ENCODE measurements around the gene MRPS30.
A peak's percentile ranks its signal among the peaks of the same experiment; 100 is the strongest.
"Not testable (repeated sequence)": the region's sequence is repeated elsewhere in the genome, so short reads cannot be mapped to it uniquely, and the experiment has no call there.

The MRPS30 gene

DNA sequence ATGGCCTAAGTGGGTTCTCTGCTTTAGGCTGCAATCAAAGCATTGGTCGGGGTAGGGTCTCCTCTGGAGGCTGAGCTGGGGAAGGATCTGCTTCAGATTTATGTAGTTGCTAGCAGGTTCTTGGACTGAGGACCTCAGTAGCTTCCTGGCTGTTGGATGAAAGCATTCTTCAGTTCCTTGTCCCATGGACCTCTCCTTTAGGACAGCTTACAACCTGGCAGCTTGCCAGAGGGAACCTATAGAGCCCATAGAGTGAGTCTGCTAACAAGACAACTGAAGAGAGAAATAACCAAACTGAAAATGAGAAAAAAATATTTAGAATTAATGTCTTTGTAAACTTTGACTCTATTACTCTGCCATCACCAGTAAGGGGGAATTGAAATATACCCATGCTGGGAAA lies 12.4 kb downstream of the MRPS30 start:
- no peak for DNase-seq (ENCODE audit: low read depth)

DNA sequence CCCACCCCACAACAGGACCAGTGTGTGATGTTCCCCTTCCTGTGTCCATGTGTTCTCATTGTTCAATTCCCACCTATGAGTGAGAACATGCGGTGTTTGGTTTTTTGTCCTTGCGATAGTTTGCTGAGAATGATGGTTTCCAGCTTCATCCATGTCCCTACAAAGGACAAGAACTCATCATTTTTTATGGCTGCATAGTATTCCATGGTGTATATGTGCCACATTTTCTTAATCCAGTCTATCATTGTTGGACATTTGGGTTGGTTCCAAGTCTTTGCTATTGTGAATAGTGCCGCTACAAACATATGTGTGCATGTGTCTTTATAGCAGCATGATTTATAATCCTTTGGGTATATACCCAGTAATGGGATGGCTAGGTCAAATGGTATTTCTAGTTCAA lies 15.9 kb downstream of the MRPS30 start:
- not testable (repeated sequence) for DNase-seq (ENCODE audit: low read depth)

DNA sequence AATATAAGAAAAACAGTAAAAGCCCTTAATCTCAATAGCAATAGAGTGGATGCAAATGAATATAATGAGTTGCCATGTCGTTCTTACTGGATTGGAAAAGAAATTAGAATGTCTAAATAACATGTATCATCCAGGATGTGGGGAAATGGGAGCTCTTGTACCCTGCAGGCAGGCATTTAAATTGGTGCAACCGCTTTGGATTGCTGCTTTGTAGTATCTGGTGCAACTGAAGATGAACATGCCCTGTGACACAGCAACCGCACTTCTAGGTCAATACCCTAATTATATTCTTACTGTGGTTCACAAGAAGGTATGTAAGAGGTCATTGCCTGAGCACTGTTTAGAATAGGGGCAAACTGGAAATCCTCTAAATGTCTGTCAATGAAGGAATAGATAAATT lies 18.9 kb downstream of the MRPS30 start:
- no peak for DNase-seq (ENCODE audit: low read depth)

DNA sequence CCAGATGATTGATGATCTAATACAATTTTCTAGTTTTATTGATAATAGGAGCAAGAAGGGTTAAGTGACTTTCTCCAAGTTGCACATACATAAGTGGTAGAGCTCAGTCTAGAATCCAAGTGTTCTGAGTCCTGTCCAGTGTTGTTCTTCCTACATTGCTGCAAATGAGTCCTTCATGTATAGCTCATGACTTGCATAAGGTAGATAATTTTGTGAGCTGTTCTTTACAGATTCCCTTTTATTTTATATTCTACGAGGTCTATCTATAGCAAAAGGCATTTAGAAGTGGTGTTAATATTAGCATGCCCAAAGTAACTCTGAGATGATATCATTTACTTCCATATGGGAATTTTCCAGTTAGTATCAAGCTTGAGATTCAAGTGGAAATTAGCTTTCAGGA lies 20.0 kb downstream of the MRPS30 start:
- DNase-seq (ENCODE audit: low read depth), result no peak

DNA sequence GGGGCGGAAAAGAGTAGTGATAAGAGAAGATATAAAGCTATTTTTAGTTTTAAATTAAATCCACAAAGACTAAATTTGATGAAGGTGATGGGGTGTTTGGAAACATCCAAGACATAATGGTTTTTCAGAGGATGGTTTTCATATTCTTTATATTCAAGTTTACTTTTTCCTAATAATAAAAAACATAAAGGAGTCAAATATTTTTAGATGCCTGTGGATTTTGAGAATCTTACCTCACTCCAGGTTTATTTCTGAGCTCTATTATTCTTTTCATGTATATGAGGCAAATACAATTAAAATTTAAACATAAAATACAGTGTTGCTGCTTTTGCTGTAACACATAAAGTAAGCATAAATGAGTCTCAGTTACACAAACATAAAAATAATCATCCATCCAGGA lies 22.2 kb downstream of the MRPS30 start:
- no peak for DNase-seq (ENCODE audit: low read depth)

DNA sequence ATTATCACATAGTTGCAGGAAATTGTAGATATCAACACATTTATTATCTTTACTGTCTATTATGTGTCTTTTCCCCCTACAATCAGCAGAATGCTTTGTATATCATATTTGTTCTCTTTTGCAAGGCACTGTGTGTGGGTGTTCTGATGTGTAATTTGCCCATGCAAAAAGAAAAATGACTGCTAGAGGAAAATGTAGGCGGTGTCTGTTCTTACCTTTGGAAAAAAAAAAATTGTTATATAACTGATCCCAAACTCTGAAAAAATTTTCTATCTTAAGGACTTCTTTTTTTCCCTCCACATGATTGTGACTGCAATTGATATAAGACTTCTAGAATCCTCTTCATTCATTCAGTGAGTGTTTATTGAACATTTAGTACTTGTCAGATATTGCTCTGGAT lies 24.5 kb downstream of the MRPS30 start:
- no peak for DNase-seq (ENCODE audit: low read depth)

DNA sequence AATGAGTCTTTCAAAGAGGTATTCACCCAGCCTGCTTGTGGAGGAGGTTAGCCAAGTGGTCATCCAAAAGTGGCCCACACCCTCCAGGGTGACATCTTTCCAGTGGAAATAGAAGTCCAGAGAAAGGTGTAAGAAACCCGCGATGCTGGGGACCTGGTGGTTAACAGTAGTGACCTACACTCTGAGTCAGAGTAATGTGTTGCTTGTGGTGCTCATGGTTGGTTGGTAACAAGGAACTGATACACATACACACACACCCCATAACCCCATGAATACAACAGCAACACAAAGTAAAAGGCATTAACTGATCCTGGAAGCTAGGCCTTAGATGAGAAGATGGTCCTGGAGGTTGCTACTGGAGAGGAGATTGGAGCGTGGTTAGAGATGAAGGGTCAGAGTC lies 26.9 kb downstream of the MRPS30 start:
- no peak for DNase-seq (ENCODE audit: low read depth)

DNA sequence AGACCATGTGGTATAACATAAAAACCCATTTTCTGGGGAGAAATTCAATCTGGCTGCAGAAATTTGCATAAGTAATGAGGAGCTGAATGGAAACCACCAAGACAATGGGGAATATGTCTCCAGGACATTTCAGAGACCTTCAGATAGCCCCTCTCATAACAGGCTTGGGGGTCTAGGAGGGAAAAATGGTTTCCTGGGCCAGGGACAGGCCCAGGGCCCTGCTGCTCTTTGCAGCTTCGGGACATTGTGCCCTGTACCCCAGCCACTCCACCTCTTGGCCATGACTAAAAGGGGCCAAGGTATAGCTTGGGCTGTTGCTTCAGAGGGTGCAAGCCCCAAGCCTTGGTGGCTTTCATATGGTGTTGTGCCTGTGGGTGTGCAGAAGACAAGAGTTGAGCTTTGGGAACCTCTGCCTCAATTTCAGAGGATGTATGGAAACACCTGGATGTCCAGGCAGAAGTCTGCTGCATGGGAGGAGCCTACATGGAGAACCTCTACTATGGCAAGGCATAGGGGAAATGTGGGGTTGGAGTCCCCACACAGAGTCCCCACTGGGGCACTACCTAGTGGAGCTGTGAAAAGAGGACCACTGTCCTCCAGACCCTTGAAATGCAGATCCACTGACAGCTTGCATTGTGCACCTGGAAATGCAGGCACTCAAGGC lies 30.4 kb downstream of the MRPS30 start:
- no peak for DNase-seq (ENCODE audit: low read depth)

DNA sequence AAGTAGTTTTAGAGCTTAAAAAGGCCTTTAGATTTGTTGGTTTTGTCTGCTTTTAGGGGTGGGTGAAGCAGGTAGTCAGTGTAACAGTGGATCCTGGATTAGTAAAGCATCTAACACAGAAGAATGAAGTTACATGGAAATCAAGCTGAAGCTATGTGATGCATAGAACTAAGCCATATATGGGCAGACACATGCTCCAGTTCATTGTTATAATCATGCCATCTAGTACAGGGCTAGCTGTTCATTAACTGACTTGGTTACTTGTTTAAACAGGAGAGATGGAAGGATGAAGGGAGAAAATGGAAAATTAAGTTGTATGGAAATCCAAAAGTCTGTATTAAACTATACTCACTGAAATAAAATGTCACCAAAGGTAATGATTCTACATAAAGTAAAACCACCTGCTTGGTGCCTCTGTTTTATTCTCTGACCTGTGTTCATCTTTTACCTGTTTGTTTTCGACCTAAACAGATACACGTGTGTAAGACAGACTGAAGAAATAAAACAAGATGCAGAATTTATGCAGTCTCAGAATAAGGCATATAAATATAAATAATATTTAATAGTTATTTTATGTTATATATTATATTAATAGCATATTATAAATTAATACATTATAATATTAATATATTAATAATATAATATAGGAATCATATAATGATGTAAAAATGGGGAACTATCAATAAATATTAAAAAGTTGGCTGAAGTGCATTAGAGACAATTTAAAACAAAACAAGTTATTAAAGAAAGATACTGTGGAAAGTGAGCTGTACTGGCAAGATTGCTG lies 33.9 kb downstream of the MRPS30 start:
- no peak for DNase-seq (ENCODE audit: low read depth)

DNA sequence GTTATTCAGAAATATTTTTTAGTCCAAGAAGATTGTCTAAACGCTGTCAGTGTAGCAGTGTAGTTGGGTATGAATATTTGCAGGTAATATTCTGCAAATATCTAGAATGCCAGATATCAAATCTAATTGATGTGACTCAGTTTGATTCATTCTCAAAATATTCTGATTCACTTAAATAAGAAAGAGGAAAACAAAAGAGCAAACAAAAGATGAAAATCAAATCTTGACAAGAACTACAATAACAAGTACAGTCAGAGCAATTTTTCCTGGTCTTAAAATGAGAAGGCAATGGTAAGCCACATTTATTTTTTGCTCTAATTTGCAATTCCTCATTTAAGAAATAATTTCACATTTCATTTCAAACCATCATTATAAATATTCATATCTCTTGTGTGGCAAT lies 36.0 kb downstream of the MRPS30 start:
- DNase-seq (ENCODE audit: low read depth), result no peak

DNA sequence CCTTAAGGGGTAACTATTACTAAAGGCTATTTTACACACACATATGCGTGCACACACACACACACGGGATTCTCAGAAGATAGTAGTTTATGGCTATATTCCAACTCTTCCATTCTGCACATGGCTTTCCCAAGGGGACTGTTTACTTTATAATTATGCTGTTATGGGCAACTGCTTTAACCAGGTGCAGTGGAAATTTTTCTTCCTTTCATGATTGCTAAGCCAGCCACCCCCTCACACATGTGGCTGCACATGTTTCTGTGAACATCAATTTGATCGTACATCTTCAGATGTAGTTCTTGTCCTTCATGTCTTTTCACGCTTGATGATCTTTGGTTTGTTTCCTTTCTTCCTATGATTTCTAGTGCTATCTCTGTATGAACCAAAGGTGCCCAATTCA lies 37.0 kb downstream of the MRPS30 start:
- no peak for DNase-seq (ENCODE audit: low read depth)

DNA sequence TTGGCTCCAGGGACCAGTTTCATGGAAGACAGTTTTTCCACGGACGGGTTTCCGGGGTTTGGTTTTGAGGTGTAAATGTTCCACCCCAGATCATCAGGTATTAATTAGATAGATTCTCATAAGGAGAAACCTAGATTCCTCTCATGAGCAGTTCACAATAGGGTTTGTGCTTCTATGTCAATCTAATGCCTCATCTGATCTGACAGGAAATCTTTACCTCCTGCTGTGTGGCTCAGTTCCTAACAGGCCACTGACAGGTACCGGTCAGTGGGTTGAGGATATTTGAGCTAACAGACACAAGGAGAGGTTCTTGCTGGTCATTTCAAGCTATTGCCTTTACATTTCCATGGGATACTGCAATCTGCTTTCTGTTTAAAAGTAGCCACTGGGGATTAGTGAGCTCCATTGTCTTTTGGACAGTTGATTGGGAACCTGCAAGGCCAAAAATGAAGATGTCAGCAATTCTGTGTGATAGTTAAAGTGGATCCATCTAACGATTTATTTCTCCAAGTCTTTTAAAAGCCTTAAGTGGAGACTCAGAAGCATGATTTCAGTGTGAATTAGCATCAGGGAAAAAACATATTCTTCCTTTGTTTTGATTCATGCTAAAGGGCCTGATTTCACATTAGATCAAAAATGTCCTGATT lies 38.6 kb downstream of the MRPS30 start:
- no peak for DNase-seq (ENCODE audit: low read depth)

DNA sequence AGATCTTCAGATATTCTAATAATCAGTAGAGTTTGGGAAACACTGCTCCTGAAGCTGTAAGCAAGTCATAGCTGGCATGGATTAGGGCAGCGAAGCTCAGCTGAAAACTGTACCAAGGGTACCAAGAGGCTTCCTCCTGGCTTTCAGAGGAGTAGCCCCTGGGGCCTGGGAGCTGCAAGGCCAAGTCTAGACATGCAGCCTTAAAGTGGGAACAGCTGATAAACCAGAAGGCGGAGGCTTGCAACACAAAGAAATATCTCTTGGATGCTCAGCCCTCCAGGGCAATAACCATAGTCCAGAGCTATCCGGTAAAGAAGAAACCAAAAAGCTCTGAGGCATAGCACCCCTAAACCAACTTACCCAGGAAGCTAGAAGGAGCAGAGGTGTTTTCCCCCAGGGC lies 51.5 kb downstream of the MRPS30 start:
- no peak for DNase-seq (ENCODE audit: low read depth)

DNA sequence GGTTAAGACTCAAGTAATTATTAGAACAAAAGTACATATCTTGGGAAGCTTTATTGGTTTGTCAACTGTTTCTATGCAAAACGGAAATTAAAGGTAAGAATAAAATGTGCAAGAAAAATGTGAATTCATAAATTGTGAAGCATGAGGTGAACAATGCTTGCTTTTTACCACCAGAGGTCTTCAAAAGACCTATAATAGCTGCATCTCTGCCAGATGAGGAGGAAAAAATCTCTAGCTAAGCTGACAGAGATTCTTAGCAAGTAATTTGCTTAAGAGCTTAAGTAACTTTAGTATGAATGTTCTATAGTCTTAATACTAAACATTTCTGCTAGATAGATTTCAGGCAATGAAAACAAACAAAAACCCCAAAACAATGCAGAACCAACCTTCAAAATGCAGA lies 54.1 kb downstream of the MRPS30 start:
- DNase-seq (ENCODE audit: low read depth), result peak; percentile 9
